Measurements from ENCODE around the gene TNRC18.

TNRC18 gene

GRCh38 chr7:5439572-5440496, 16.2 kb upstream of the TNRC18 start:
- DNase-seq (ENCODE audit: insufficient read length, low spot score) (no peak), FAIRE-seq (no peak)
- no peak for TF ChIP-seq POLR2AphosphoS5 (IDR thresholded peaks at IDR 0.05; ENCODE audit: low read depth, low read length)
- TF ChIP-seq POLR2A (IDR thresholded peaks at IDR 0.05; ENCODE audit: low read depth, low read length), result no peak
- no peak for TF ChIP-seq PAX5 (IDR thresholded peaks at IDR 0.05; ENCODE audit: insufficient read depth, low read length, severe bottlenecking)
- no peak for TF ChIP-seq SPI1 (IDR thresholded peaks at IDR 0.05; ENCODE audit: low read depth, low read length)
- no peak for TF ChIP-seq TAF1 (IDR thresholded peaks at IDR 0.05; ENCODE audit: low read depth, low read length)
- TF ChIP-seq POU2F2 (IDR thresholded peaks at IDR 0.05; ENCODE audit: low read depth, low read length), result no peak

- FAIRE-seq (no peak), DNase-seq (ENCODE audit: insufficient read length, low spot score) (no peak)
- TF ChIP-seq POU2F2 (IDR thresholded peaks at IDR 0.05; ENCODE audit: low read depth, low read length) (no peak), SPI1 (IDR thresholded peaks at IDR 0.05; ENCODE audit: low read depth, low read length) (no peak), POLR2A (IDR thresholded peaks at IDR 0.05; ENCODE audit: low read depth, low read length) (no peak), PAX5 (IDR thresholded peaks at IDR 0.05; ENCODE audit: insufficient read depth, low read length, severe bottlenecking) (no peak), POLR2AphosphoS5 (IDR thresholded peaks at IDR 0.05; ENCODE audit: low read depth, low read length) (no peak), TAF1 (IDR thresholded peaks at IDR 0.05; ENCODE audit: low read depth, low read length) (no peak)
Observed at GRCh38 chr7:5439209-5439571, 15.6 kb upstream of the TNRC18 start.

- TF ChIP-seq POLR2A (IDR thresholded peaks at IDR 0.05; ENCODE audit: low read depth, low read length) (no peak), TAF1 (IDR thresholded peaks at IDR 0.05; ENCODE audit: low read depth, low read length) (no peak), PAX5 (IDR thresholded peaks at IDR 0.05; ENCODE audit: insufficient read depth, low read length, severe bottlenecking) (no peak), POU2F2 (IDR thresholded peaks at IDR 0.05; ENCODE audit: low read depth, low read length) (no peak), POLR2AphosphoS5 (IDR thresholded peaks at IDR 0.05; ENCODE audit: low read depth, low read length) (no peak), SPI1 (IDR thresholded peaks at IDR 0.05; ENCODE audit: low read depth, low read length) (no peak)
- no peak for DNase-seq (ENCODE audit: insufficient read length, low spot score)
- no peak for FAIRE-seq
Observed at GRCh38 chr7:5437987-5438386, 14.4 kb upstream of the TNRC18 start.

- DNase-seq (ENCODE audit: insufficient read length, low spot score), result no peak
- no peak for TF ChIP-seq POLR2A (IDR thresholded peaks at IDR 0.05; ENCODE audit: low read depth, low read length)
- no peak for TF ChIP-seq POLR2AphosphoS5 (IDR thresholded peaks at IDR 0.05; ENCODE audit: low read depth, low read length)
- no peak for FAIRE-seq
Observed at GRCh38 chr7:5437348-5437892, 13.8 kb upstream of the TNRC18 start.

- DNase-seq (ENCODE audit: insufficient read length, low spot score), result no peak
- no peak for FAIRE-seq
- TF ChIP-seq POLR2AphosphoS5 (IDR thresholded peaks at IDR 0.05; ENCODE audit: low read depth, low read length) (no peak), SPI1 (IDR thresholded peaks at IDR 0.05; ENCODE audit: low read depth, low read length) (no peak), PAX5 (IDR thresholded peaks at IDR 0.05; ENCODE audit: insufficient read depth, low read length, severe bottlenecking) (no peak), POU2F2 (IDR thresholded peaks at IDR 0.05; ENCODE audit: low read depth, low read length) (no peak), POLR2A (IDR thresholded peaks at IDR 0.05; ENCODE audit: low read depth, low read length) (no peak), TAF1 (IDR thresholded peaks at IDR 0.05; ENCODE audit: low read depth, low read length) (no peak)
Observed at GRCh38 chr7:5436003-5436678, 12.5 kb upstream of the TNRC18 start.

GRCh38 chr7:5435291-5436002, 11.8 kb upstream of the TNRC18 start:
- FAIRE-seq, result peak; percentile 85
- TF ChIP-seq POLR2A (IDR thresholded peaks at IDR 0.05; ENCODE audit: low read depth, low read length), result no peak
- TF ChIP-seq POU2F2 (IDR thresholded peaks at IDR 0.05; ENCODE audit: low read depth, low read length), result peak; percentile 80; the same call in 1 of the 2 replicates
- peak; percentile 91 for TF ChIP-seq SPI1 (IDR thresholded peaks at IDR 0.05; ENCODE audit: low read depth, low read length)
- peak; percentile 51 for TF ChIP-seq PAX5 (IDR thresholded peaks at IDR 0.05; ENCODE audit: insufficient read depth, low read length, severe bottlenecking)

GRCh38 chr7:5433181-5433580, 9.5 kb upstream of the TNRC18 start:
- FAIRE-seq (no peak), DNase-seq (ENCODE audit: insufficient read length, low spot score) (no peak)
- TF ChIP-seq PAX5 (IDR thresholded peaks at IDR 0.05; ENCODE audit: insufficient read depth, low read length, severe bottlenecking) (no peak), SPI1 (IDR thresholded peaks at IDR 0.05; ENCODE audit: low read depth, low read length) (no peak), TAF1 (IDR thresholded peaks at IDR 0.05; ENCODE audit: low read depth, low read length) (no peak), POU2F2 (IDR thresholded peaks at IDR 0.05; ENCODE audit: low read depth, low read length) (no peak), POLR2A (IDR thresholded peaks at IDR 0.05; ENCODE audit: low read depth, low read length) (no peak), POLR2AphosphoS5 (IDR thresholded peaks at IDR 0.05; ENCODE audit: low read depth, low read length) (no peak)

More at GRCh38 chr7:5435291-5436002, 11.8 kb upstream of the TNRC18 start:
- no peak for DNase-seq (ENCODE audit: insufficient read length, low spot score)

GRCh38 chr7:5432691-5433090, 9.1 kb upstream of the TNRC18 start:
- no peak for FAIRE-seq
- TF ChIP-seq SPI1 (IDR thresholded peaks at IDR 0.05; ENCODE audit: low read depth, low read length), result no peak
- no peak for TF ChIP-seq PAX5 (IDR thresholded peaks at IDR 0.05; ENCODE audit: insufficient read depth, low read length, severe bottlenecking)
- no peak for TF ChIP-seq POLR2AphosphoS5 (IDR thresholded peaks at IDR 0.05; ENCODE audit: low read depth, low read length)
- no peak for TF ChIP-seq POU2F2 (IDR thresholded peaks at IDR 0.05; ENCODE audit: low read depth, low read length)
- no peak for TF ChIP-seq TAF1 (IDR thresholded peaks at IDR 0.05; ENCODE audit: low read depth, low read length)
- no peak for TF ChIP-seq POLR2A (IDR thresholded peaks at IDR 0.05; ENCODE audit: low read depth, low read length)
- no peak for DNase-seq (ENCODE audit: insufficient read length, low spot score)

GRCh38 chr7:5431560-5432015, 8.0 kb upstream of the TNRC18 start:
- no peak for DNase-seq (ENCODE audit: insufficient read length, low spot score)
- TF ChIP-seq POLR2AphosphoS5 (IDR thresholded peaks at IDR 0.05; ENCODE audit: low read depth, low read length) (no peak), POLR2A (IDR thresholded peaks at IDR 0.05; ENCODE audit: low read depth, low read length) (no peak), SPI1 (IDR thresholded peaks at IDR 0.05; ENCODE audit: low read depth, low read length) (no peak), TAF1 (IDR thresholded peaks at IDR 0.05; ENCODE audit: low read depth, low read length) (no peak), POU2F2 (IDR thresholded peaks at IDR 0.05; ENCODE audit: low read depth, low read length) (no peak), PAX5 (IDR thresholded peaks at IDR 0.05; ENCODE audit: insufficient read depth, low read length, severe bottlenecking) (no peak)
- FAIRE-seq, result no peak
